Cardiac muscle cell (in vitro differentiated cells and primary cell): ENCODE results near the gene VAMP7. TPM values are rescaled to one million over a fixed set of nuclear protein-coding genes. Genes with fewer than 3 reads are reported as not detected.
"Not testable (repeated sequence)": the region's sequence is repeated elsewhere in the genome, so short reads cannot be mapped to it uniquely, and the experiment has no call there.

ENCODE experiments used
- DNase-seq, 2 donors: peaks; one replicate each; pipeline versions ENCODE4 v3.0.0 to v3.0.0-alpha.2; 2010 to 2017; ENCODE audit warnings: low read depth in 1 of 2, low spot score in 1 of 2
- H3K27ac ChIP-seq: fragments of 200-600 bp; sonication (generic); 2 replicates; pipeline ENCODE4 v1.5.1; 2016
- H3K27me3 ChIP-seq: fragments of 200-600 bp; sonication (generic); 2 replicates; pipeline ENCODE4 v1.6.0; 2016; ENCODE audit warnings: control low read depth
- H3K36me3 ChIP-seq: fragments of 200-600 bp; sonication (generic); 2 replicates; pipeline ENCODE4 v1.5.1; 2016; ENCODE audit warnings: control low read depth
- H3K4me1 ChIP-seq: fragments of 200-600 bp; sonication (generic); 2 replicates; pipeline ENCODE4 v1.8.1; 2017; ENCODE audit warnings: low read depth, mild to moderate bottlenecking, mixed run types
- H3K4me3 ChIP-seq: fragments of 200-600 bp; sonication (generic); 2 replicates; pipeline ENCODE4 v1.5.1; 2016; ENCODE audit warnings: mild to moderate bottlenecking
- H3K9me3 ChIP-seq: fragments of 200-600 bp; sonication (generic); 2 replicates; pipeline ENCODE4 v1.5.1; 2017; ENCODE audit warnings: low read depth, mild to moderate bottlenecking, control low read depth
- polyA plus RNA-seq: library from polyadenylated mRNA; unstranded; fragments of >200 nt; fragmentation: Nextera tagmentation; extraction: Ambion mirVana; gene quantifications from 2 replicates; pipeline ENCODE4 v1.2.1, GENCODE V29; 2016
- total RNA-seq: library from RNA; depleted of rRNA; stranded (reverse); fragments of >200 nt; gene quantifications from 2 replicates; pipeline ENCODE4 v1.2.3, GENCODE V29; 2016
- TF ChIP-seq, protein P1 (sequence below): IDR thresholded peaks from 2 replicates; pipeline ENCODE4 v1.5.1; 2012; ENCODE audit warnings: low read depth, mild to moderate bottlenecking, low read length

The VAMP7 gene
- total and polyA plus RNA-seq, 2 experiments from 2014 or later = 16.1 to 29.9 TPM

DNA sequence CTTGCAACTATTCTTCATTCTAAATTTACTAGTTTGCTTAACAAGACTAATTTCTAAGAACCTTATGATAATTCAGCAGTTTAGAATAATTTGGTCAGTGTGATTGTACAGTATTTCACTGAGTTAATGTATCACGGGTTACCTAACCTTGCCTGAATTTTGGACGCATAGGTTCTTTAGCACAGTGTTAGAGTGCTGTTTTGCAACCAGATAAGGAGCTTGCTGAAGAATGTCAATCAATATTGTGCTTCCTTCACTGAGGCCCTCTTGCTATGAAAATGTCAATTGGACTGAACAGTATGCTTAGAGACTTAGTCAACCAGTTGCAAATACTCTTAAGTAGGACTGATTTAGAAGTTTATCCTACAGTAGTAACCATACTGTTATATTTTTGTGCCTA lies 19.6 kb downstream of the VAMP7 start:
- no peaks in the 10 kb centered on the region for H3K9me3 ChIP-seq
- H3K4me3 ChIP-seq = no peak overlapping the region
- peaks cover 3% of the 10 kb centered on the region for H3K36me3 ChIP-seq
- TF ChIP-seq, protein P1, sequence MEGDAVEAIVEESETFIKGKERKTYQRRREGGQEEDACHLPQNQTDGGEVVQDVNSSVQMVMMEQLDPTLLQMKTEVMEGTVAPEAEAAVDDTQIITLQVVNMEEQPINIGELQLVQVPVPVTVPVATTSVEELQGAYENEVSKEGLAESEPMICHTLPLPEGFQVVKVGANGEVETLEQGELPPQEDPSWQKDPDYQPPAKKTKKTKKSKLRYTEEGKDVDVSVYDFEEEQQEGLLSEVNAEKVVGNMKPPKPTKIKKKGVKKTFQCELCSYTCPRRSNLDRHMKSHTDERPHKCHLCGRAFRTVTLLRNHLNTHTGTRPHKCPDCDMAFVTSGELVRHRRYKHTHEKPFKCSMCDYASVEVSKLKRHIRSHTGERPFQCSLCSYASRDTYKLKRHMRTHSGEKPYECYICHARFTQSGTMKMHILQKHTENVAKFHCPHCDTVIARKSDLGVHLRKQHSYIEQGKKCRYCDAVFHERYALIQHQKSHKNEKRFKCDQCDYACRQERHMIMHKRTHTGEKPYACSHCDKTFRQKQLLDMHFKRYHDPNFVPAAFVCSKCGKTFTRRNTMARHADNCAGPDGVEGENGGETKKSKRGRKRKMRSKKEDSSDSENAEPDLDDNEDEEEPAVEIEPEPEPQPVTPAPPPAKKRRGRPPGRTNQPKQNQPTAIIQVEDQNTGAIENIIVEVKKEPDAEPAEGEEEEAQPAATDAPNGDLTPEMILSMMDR = no peak
- DNase-seq = no peak
- no peaks in the 10 kb centered on the region for H3K27me3 ChIP-seq
- no peaks in the 10 kb centered on the region for H3K4me1 ChIP-seq
- H3K27ac ChIP-seq = no peak overlapping the region

DNA sequence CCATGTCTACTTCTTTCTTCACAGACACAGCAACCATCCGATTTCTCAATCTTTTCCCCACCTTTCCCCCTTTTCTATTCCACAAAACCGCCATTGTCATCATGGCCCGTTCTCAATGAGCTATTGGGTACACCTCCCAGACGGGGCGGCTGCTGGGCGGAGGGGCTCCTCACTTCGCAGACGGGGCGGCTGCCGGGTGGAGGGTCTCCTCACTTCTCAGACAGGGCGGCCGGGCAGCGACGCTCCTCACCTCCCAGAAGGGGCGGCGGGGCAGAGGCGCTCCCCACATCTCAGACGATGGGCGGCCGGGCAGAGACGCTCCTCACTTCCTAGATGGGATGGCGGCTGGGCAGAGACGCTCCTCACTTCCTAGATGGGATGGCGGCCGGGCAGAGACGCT lies 26.5 kb downstream of the VAMP7 start:
- H3K9me3 ChIP-seq = not testable (repeated sequence)

DNA sequence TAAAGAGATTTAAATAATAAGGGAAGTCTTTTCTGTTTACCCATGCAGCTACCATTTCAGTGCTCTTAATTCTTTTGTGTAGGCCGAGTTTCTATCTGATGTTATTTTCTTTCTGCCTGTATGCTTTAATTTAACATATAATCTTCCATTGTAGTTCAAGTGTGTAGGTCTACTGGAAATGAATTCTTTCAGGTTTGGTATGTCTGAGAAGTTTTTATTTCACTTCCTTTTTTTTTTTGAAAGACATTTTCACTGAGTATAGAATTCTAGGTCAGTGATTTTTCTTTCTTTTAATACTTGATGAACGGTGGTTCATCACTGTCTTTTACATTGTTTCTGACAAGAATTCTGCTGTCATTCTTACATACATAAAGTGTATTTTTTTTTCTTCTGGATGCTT lies 42.1 kb downstream of the VAMP7 start:
- TF ChIP-seq, protein P1 = no peak
- Histone ChIP-seq H3K27me3 (no peaks in the 10 kb centered on the region), H3K4me3 (no peak overlapping the region), H3K4me1 (no peaks in the 10 kb centered on the region), H3K27ac (no peak overlapping the region), H3K36me3 (peaks cover 7% of the 10 kb centered on the region), H3K9me3 (no peaks in the 10 kb centered on the region)
- no peak for DNase-seq

More for the DNA sequence above, 26.5 kb downstream of the VAMP7 start:
- not testable (repeated sequence) for H3K36me3 ChIP-seq, H3K27ac ChIP-seq, H3K4me1 ChIP-seq, H3K27me3 ChIP-seq, DNase-seq, H3K4me3 ChIP-seq

DNA sequence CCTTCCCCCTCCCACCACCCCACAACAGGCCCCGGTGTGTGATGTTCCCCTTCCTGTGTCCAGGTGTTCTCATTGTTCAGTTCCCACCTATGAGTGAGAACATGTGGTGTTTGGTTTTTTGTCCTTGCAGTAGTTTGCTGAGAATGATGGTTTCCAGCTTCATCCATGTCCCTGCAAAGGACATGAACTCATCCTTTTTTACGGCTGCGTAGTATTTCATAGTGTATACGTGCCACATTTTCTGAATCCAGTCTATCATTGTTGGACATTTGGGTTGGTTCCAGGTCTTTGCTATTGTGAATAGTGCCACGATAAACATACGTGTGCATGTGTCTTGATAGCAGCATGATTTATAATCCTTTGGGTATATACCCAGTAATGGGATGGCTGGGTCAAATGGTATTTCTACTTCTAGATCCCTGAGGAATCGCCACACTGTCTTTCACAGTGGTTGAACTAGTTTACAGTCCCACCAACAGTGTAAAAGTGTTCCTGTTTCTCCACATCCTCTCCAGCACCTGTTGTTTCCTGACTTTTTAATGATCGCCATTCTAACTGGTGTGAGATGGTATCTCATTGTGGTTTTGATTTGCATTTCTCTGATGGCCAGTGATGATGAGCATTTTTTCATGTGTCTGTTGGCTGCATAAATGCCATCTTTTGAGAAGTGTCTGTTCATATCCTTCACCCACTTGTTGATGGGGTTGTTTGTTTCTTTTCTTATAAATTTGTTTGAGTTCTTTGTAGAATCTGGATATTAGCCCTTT lies 49.9 kb downstream of the VAMP7 start:
- not testable (repeated sequence) for H3K9me3 ChIP-seq, H3K4me3 ChIP-seq, H3K27me3 ChIP-seq, H3K27ac ChIP-seq, H3K36me3 ChIP-seq, H3K4me1 ChIP-seq, DNase-seq

DNA sequence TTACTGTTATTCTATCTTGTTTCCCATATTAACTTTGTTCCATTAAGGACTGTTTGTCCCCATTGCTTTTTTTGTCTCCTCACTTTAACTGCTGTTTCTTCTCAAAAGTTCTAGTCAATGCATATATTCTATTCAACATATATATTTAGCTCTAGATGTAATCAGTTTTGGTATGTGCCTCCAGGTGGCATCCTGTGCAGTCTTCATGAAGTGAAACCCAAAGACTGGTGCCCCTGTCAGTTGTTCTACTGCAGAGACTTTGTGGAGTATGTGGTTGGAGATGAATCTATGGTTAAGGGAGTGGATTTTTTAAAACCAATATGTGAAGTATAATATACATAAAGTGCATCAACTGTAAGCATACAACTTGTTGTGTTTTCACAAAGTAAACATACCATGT lies 57.0 kb downstream of the VAMP7 start:
- no peak overlapping the region for H3K4me3 ChIP-seq
- H3K9me3 ChIP-seq = no peaks in the 10 kb centered on the region
- H3K4me1 ChIP-seq = no peaks in the 10 kb centered on the region
- no peak overlapping the region for H3K27ac ChIP-seq
- H3K27me3 ChIP-seq = no peaks in the 10 kb centered on the region
- H3K36me3 ChIP-seq = no peaks in the 10 kb centered on the region
- DNase-seq = no peak
- TF ChIP-seq, protein P1 = no peak

DNA sequence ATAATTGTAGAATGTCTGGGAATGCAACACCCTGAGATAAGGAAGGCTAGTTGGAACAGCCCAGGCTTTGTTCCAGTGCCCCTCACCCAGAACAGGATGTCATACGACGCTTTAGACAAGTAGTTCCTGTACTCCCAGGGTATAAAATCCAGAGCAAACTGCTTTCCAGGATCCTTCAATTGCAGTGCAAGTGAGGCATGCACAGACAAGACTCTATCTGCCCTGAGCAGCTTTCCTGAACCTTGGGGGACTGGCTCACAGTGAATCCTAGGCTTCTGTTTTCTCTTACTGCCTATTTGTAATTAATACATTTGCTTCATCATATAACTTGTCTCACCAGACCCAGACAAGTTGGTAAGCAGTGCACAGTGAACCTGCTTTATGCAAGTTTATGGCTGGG lies 68.0 kb downstream of the VAMP7 start:
- TF ChIP-seq, protein P1 = no peak
- no peaks in the 10 kb centered on the region for H3K9me3 ChIP-seq
- no peaks in the 10 kb centered on the region for H3K4me1 ChIP-seq
- H3K36me3 ChIP-seq = no peaks in the 10 kb centered on the region
- H3K27me3 ChIP-seq = no peaks in the 10 kb centered on the region
- peak in 1 of 2 donors; percentile 5 for DNase-seq
- no peak overlapping the region for H3K4me3 ChIP-seq
- H3K27ac ChIP-seq = no peak overlapping the region
